Measurements from ENCODE around the gene RUNX3. TPM values are rescaled to one million over a fixed set of nuclear protein-coding genes. Genes with fewer than 3 reads are reported as not detected.

Gene RUNX3
- total RNA-seq, 6 experiments from 2014 or later = 0.46 to 3.1 (median 0.84) TPM

DNA sequence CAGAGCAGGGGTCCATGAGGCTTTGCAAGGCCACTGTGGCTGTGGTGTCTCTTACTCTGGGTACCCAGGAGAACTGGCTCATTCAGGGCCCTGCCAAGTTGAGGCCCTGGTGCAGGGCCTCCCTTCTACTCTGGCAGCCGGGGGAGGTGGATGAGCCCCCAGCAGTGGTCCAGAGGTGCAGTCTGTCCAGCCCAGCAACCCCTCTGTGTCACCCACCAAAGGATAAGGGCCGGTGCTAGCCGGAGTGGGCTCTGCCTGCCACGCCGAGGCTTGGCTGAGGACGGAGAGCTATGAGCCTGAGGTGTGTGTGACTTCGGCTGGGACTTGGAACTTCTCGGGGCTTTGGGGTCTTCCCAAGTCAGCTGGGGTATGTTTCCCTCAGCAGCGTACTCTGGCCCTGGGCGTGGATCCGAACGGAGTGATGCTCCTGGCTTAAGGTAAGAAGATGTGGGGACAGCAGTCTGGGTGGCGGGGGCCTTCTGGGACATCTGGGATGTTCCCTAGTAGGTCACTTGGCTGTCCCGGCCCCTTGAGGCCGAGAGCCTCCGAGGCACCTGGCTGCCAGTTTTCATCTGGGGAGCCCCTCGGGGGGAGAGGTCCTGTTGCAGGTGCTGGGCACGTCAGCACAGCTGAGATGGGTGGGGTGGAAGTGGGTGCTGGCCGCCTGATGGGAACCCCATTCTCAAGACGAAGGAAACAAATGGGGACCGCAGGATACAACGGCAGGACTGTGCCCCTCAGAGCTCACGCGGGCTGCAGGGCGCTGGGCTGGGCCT, 25.9 kb downstream of the RUNX3 start:
- Histone ChIP-seq H3K27me3 (no peaks in the 10 kb centered on the region), H3K36me3 (no peaks in the 10 kb centered on the region), H3K27ac (no peak overlapping the region), H3K4me3 (no peak overlapping the region), H3K4me1 (no peaks in the 10 kb centered on the region), H3K9me3 (no peaks in the 10 kb centered on the region)
- DNase-seq = peak; percentile 10 to 43 (median 40)
- WGBS (ENCODE audit: insufficient coverage, low coverage, low lambda C conversion rate, missing lambda C conversion rate) = no CpG with 5 or more reads among the region's 25 CpGs
- intact Hi-C loops (cut with DNase I) = loop anchor here in 1 of 2 donors (10.0 kb wide), 1 partner anchor 49 kb away; no protein-coding TSS in a partner anchor
- ATAC-seq = no peak
- TF ChIP-seq POLR2A (IDR thresholded peaks at IDR 0.05) = no peak
- TF ChIP-seq, protein P1, sequence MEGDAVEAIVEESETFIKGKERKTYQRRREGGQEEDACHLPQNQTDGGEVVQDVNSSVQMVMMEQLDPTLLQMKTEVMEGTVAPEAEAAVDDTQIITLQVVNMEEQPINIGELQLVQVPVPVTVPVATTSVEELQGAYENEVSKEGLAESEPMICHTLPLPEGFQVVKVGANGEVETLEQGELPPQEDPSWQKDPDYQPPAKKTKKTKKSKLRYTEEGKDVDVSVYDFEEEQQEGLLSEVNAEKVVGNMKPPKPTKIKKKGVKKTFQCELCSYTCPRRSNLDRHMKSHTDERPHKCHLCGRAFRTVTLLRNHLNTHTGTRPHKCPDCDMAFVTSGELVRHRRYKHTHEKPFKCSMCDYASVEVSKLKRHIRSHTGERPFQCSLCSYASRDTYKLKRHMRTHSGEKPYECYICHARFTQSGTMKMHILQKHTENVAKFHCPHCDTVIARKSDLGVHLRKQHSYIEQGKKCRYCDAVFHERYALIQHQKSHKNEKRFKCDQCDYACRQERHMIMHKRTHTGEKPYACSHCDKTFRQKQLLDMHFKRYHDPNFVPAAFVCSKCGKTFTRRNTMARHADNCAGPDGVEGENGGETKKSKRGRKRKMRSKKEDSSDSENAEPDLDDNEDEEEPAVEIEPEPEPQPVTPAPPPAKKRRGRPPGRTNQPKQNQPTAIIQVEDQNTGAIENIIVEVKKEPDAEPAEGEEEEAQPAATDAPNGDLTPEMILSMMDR (IDR thresholded peaks at IDR 0.05) = no peak

DNA sequence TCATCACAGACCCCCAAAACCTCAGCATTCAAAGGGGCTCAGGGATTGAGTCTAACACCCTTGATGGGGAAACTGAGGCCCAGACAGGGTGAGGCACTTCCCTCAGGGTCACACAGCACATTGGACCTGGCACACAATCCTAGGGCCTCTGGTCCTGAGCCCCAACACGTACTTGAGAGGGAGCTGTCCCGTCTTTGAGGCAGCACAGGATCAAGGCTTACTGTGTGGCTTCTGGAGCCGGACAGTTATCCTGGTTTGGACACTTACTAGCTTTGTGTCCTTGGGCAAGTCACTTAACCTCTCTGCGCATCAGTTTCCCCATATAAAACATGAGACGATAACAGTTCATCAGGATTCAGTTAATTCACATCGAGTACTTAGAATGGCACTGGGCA, 26.5 kb downstream of the RUNX3 start:
- TF ChIP-seq POLR2A (IDR thresholded peaks at IDR 0.05) = no peak
- TF ChIP-seq, protein P1 (IDR thresholded peaks at IDR 0.05) = no peak
- intact Hi-C loops (cut with DNase I) = loop anchor here in 1 of 2 donors (10.0 kb wide), 1 partner anchor 49 kb away; no protein-coding TSS in a partner anchor
- H3K9me3 ChIP-seq = no peaks in the 10 kb centered on the region
- no peaks in the 10 kb centered on the region for H3K36me3 ChIP-seq
- DNase-seq = peak; percentile 2 to 37 (median 25)
- H3K4me1 ChIP-seq = no peaks in the 10 kb centered on the region
- WGBS (ENCODE audit: insufficient coverage, low coverage, low lambda C conversion rate, missing lambda C conversion rate) = 70% methylated on average over 2 of the region's 6 CpGs
- no peak for ATAC-seq
- no peak overlapping the region for H3K4me3 ChIP-seq
- no peak overlapping the region for H3K27ac ChIP-seq
- H3K27me3 ChIP-seq = no peaks in the 10 kb centered on the region

DNA sequence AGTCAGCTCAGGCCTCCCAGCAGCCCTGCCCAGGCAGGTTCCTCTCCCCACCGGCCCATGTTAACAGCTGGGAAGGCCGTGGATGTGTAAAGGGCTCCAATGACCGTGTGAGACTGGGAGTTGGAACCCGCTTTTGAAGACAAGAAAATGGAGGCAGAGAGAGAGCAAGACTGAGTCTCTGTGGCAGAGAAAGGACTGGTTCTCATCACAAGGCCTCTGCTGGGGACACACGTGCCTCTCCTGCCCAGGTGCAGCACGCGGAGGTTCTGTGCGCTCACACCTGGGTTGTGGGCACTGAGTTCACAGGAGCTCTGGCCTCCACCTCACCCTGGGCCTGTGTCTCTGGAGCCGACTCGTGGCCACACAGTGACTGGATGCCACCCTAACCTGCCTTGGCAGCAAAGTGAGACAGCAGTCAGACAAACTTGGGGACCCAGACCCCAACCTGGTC, 27.0 kb downstream of the RUNX3 start:
- ATAC-seq (no peak), DNase-seq (peak; percentile 17 to 41 (median 35))
- Histone ChIP-seq H3K36me3 (no peaks in the 10 kb centered on the region), H3K4me1 (no peaks in the 10 kb centered on the region), H3K9me3 (no peaks in the 10 kb centered on the region), H3K27me3 (no peaks in the 10 kb centered on the region), H3K4me3 (no peak overlapping the region), H3K27ac (no peak overlapping the region)
- intact Hi-C loops (cut with DNase I) = loop anchor here in 1 of 2 donors (10.0 kb wide), 1 partner anchor 48 kb away; no protein-coding TSS in a partner anchor
- WGBS (ENCODE audit: insufficient coverage, low coverage, low lambda C conversion rate, missing lambda C conversion rate) = 92% methylated on average over 2 of the region's 10 CpGs
- TF ChIP-seq POLR2A (IDR thresholded peaks at IDR 0.05) = no peak
- TF ChIP-seq, protein P1 (IDR thresholded peaks at IDR 0.05) = no peak

DNA sequence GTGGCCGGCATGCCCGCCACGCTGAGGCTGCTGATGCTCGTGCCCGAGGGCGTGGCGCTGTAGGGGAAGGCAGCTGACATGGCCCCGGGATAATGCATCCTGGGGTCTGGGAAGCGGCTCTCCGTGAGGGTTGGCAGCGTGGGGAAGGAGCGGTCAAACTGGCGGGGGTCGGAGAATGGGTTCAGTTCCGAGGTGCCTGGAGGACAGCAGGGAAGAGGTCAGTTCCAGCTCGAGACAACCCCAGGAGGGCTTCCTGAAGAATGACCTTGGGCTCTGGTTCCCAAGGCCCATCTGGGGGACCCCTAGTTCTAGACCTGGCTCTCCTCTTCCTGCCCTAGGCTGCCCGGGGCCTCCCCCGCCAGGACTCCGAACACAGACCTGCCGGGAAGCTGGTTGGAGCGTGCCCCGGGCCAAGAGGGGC, 27.6 kb downstream of the RUNX3 start:
- Histone ChIP-seq H3K4me3 (no peak overlapping the region), H3K9me3 (no peaks in the 10 kb centered on the region), H3K27ac (no peak overlapping the region), H3K36me3 (no peaks in the 10 kb centered on the region), H3K27me3 (no peaks in the 10 kb centered on the region), H3K4me1 (no peaks in the 10 kb centered on the region)
- no peak for TF ChIP-seq POLR2A (IDR thresholded peaks at IDR 0.05)
- TF ChIP-seq, protein P1 (IDR thresholded peaks at IDR 0.05) = no peak
- no peak for ATAC-seq
- intact Hi-C loops (cut with DNase I) = loop anchor here in 1 of 2 donors (10.0 kb wide), 1 partner anchor 48 kb away; no protein-coding TSS in a partner anchor
- WGBS (ENCODE audit: insufficient coverage, low coverage, low lambda C conversion rate, missing lambda C conversion rate) = 93% methylated on average over 12 of the region's 22 CpGs
- DNase-seq = peak; percentile 11 to 37 (median 35)
